MCF 10A (cell line): ENCODE data around the gene GRID1. TPM values are rescaled to one million over a fixed set of nuclear protein-coding genes. Genes with fewer than 3 reads are reported as not detected.
A peak's percentile ranks its signal among the peaks of the same experiment; 100 is the strongest.

Experiments used
- BruUV-seq: library from RNA; stranded (reverse); fragments of 400-500 nt; replicated peaks from 2 replicates; lab custom pipeline; 2021; lab: Mats Ljungman, UMichigan
- CTCF ChIA-PET: fragments of 300-600 bp; sonication (Branson Sonifier 250); formaldehyde crosslinking; extraction: SDS; loops from one replicate; lab custom pipeline; 2021; ENCODE audit warnings: antibody characterized with exemption, inconsistent platforms; lab: Yijun Ruan, JAX
- POLR2A ChIA-PET: fragments of 300-600, 350-650 bp; sonication (Branson Sonifier 250); formaldehyde crosslinking; extraction: SDS; loops from one replicate; lab custom pipeline; 2020; ENCODE audit warnings: antibody characterized with exemption, inconsistent platforms; lab: Yijun Ruan, JAX
- DNase-seq: peaks from one replicate; pipeline ENCODE4 v3.0.0-alpha.2; 2018; ENCODE audit not compliant: unreplicated experiment
- H3K27ac Mint-ChIP-seq: one replicate; pipeline ENCODE4 v1.8.0; 2022; ENCODE audit warnings: mild to moderate bottlenecking, low read depth, mixed read lengths; ENCODE audit not compliant: unreplicated experiment
- H3K27me3 Mint-ChIP-seq: one replicate; pipeline ENCODE4 v1.8.0; 2022; ENCODE audit warnings: mixed read lengths; ENCODE audit not compliant: insufficient read depth, unreplicated experiment
- H3K36me3 Mint-ChIP-seq: one replicate; pipeline ENCODE4 v1.8.0; 2022; ENCODE audit warnings: mild to moderate bottlenecking, moderate library complexity, mixed read lengths; ENCODE audit not compliant: insufficient read depth, unreplicated experiment
- H3K4me1 Mint-ChIP-seq: one replicate; pipeline ENCODE4 v1.8.0; 2022; ENCODE audit warnings: mixed read lengths; ENCODE audit not compliant: insufficient read depth, unreplicated experiment
- H3K4me3 Mint-ChIP-seq: one replicate; pipeline ENCODE4 v1.8.0; 2022; ENCODE audit warnings: mild to moderate bottlenecking, moderate library complexity, mixed read lengths; ENCODE audit not compliant: unreplicated experiment
- H3K9me3 Mint-ChIP-seq: one replicate; pipeline ENCODE4 v1.8.0; 2022; ENCODE audit warnings: mixed read lengths; ENCODE audit not compliant: unreplicated experiment
- intact Hi-C: fragments of 100-400 bp; cut with micrococcal nuclease; formaldehyde crosslinking; loops from 2 replicates; pipeline ENCODE4 v1.14.1; 2022
- total RNA-seq: library from RNA; stranded (reverse); gene quantifications from 2 replicates; pipeline ENCODE4 v1.2.3, GENCODE V29; 2022
- TF ChIP-seq, protein P1 (sequence below): fragments of 200-600 bp; IDR thresholded peaks from one replicate; pipeline ENCODE4 v1.8.0; 2022; ENCODE audit warnings: antibody characterized with exemption, mild to moderate bottlenecking; ENCODE audit not compliant: unreplicated experiment

The GRID1 gene
- total RNA-seq, 1 experiment from 2014 or later = not detected

DNA sequence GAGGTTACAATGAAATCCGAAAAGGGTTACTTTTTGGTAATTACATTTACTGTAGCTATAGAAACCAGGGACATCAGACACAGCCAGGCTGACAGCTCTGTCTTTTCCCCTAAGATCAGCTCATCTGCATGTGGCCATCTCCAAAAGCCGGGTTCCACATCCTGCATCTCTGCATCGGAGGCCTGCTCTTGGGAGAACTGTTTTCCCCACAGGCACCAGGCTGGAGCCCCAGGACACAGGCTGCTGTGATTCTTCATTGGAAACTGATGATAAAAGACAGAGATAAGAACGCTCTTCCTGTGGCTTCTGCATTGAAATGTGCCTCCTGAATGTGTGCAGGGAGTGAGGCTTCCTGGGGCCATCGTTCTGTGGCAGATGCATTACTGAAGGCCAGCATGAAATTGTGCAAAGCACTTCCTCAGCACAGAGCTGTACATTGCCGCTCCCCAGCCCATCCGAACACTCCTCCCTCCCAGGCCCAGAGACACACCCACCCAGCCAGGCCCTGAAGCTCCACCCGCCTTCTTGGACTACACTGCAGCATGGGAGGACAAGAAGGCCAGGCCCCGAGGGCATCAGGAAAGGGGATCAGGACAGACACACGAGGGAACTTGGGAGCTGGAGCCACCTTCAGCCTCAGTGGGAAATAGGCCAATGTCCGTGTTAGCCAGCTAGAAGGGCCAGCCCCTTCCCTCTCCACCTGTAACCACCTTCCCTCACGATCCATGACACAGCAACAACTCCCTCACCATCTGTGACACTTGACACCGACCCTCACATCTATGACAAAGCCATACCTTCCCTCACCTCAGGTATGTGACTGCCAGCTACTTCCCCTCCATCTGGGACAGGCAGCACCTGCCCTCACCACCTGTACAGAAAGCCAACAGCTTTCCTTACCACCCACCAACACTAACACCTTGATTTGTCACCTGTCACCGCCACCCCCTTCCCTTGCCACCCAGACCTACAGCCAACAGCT is 113.2 kb downstream of the GRID1 start:
- TF ChIP-seq, protein P1, sequence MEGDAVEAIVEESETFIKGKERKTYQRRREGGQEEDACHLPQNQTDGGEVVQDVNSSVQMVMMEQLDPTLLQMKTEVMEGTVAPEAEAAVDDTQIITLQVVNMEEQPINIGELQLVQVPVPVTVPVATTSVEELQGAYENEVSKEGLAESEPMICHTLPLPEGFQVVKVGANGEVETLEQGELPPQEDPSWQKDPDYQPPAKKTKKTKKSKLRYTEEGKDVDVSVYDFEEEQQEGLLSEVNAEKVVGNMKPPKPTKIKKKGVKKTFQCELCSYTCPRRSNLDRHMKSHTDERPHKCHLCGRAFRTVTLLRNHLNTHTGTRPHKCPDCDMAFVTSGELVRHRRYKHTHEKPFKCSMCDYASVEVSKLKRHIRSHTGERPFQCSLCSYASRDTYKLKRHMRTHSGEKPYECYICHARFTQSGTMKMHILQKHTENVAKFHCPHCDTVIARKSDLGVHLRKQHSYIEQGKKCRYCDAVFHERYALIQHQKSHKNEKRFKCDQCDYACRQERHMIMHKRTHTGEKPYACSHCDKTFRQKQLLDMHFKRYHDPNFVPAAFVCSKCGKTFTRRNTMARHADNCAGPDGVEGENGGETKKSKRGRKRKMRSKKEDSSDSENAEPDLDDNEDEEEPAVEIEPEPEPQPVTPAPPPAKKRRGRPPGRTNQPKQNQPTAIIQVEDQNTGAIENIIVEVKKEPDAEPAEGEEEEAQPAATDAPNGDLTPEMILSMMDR = no peak
- intact Hi-C loops = no loop called here
- CTCF ChIA-PET = interaction anchor here (0.5 to 1.7 kb wide), 7 partner anchors 9 to 1210 kb away, joined by 3 to 8 read pairs (median 4); no protein-coding TSS in a partner anchor
- POLR2A ChIA-PET = interaction anchor here (0.7 kb wide), 1 partner anchor 1037 kb away, joined by 3 read pairs; no protein-coding TSS in a partner anchor
- peak; percentile 13 for DNase-seq
- no peaks in the 10 kb centered on the region for H3K36me3 Mint-ChIP-seq
- no peaks in the 10 kb centered on the region for H3K9me3 Mint-ChIP-seq
- no peak overlapping the region for H3K4me3 Mint-ChIP-seq
- H3K27ac Mint-ChIP-seq = no peak overlapping the region
- BruUV-seq = no TSS peak
- H3K27me3 Mint-ChIP-seq = no peaks in the 10 kb centered on the region
- H3K4me1 Mint-ChIP-seq = no peaks in the 10 kb centered on the region

DNA sequence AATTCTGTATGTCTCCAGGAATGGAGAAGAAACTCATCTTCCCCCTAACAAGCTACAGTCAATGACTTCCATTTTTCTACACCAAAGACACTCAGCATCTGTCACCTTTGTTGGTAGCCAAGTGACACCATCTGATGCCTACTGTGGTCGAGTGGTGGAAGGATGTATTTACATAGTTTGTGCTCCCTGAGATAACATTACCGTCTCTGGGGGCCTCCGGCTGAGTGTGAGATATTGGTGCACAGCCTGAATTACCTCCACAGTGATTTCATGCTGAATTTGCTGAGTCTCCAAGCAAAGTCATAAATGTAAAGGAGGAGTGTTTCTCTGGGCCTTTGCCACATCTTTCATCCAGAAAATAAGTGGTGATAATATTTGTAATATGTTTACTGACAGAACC is 114.0 kb downstream of the GRID1 start:
- DNase-seq = no peak
- CTCF ChIA-PET = interaction anchor here (1.4 to 1.7 kb wide), 2 partner anchors 10 to 257 kb away, joined by 4 to 8 read pairs; no protein-coding TSS in a partner anchor
- POLR2A ChIA-PET = no interaction called here
- Mint-ChIP-seq H3K27ac (no peak overlapping the region), H3K4me1 (no peaks in the 10 kb centered on the region), H3K36me3 (no peaks in the 10 kb centered on the region), H3K27me3 (no peaks in the 10 kb centered on the region), H3K9me3 (peaks cover under 1% of the 10 kb centered on the region), H3K4me3 (no peak overlapping the region)
- no TSS peak for BruUV-seq
- TF ChIP-seq, protein P1 = no peak
- intact Hi-C loops = no loop called here

DNA sequence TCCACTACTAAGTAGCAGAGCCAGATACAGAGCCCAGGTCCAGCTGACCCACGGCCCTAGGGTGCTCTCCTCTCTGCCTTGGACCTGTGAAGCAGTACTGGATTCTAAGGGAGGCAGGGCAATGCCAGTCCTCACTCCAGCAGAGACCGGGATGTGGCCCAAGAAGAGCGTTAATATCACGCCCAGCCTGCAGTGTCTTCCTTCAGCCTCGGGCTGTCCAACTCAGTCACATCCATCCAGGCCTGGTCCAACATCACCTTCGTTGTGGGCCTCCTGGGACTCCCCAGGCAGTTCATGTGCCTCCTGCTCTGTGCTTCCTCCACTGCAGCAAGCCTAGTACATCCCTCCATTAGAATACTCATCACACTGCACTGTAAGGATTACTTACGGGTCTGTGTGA is 114.5 kb downstream of the GRID1 start:
- Mint-ChIP-seq H3K4me1 (no peaks in the 10 kb centered on the region), H3K4me3 (no peak overlapping the region), H3K9me3 (peaks cover 5% of the 10 kb centered on the region), H3K27ac (no peak overlapping the region), H3K36me3 (no peaks in the 10 kb centered on the region), H3K27me3 (no peaks in the 10 kb centered on the region)
- intact Hi-C loops = no loop called here
- POLR2A ChIA-PET = no interaction called here
- TF ChIP-seq, protein P1 = no peak
- CTCF ChIA-PET = no interaction called here
- DNase-seq = no peak
- no TSS peak for BruUV-seq

DNA sequence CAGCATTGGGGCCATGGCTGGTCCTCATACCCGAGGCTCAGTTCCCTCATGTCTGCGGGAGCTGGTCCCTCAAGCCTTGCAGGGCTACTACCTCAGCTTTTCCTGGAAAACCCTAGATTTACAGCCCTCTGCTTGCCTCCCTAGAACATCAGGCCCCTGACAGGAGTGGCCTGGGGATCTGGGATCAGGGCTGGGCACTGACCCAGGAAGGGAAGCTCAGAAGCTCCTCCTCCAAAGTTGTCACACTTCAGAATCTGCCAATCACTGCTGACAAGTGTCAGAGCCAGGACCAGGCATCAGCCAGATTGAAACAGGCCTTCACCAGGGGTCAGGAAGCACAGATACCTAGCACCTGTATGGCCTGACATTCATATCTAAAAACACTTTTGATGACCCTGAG is 115.2 kb downstream of the GRID1 start:
- intact Hi-C loops = no loop called here
- no peak overlapping the region for H3K4me3 Mint-ChIP-seq
- no peaks in the 10 kb centered on the region for H3K27me3 Mint-ChIP-seq
- no peaks in the 10 kb centered on the region for H3K4me1 Mint-ChIP-seq
- H3K27ac Mint-ChIP-seq = no peak overlapping the region
- H3K36me3 Mint-ChIP-seq = no peaks in the 10 kb centered on the region
- ChIA-PET CTCF (no interaction called here), POLR2A (no interaction called here)
- no peak for DNase-seq
- peaks cover 10% of the 10 kb centered on the region for H3K9me3 Mint-ChIP-seq
- BruUV-seq = no TSS peak
- TF ChIP-seq, protein P1 = no peak
